Skin of body (tissue), 2 donors: ENCODE results near the gene NUP107. TPM values are rescaled to one million over a fixed set of nuclear protein-coding genes. Genes with fewer than 3 reads are reported as not detected.

Experiments used
- DNase-seq: peaks from one replicate; lab custom pipeline; 2025; lab: John Stamatoyannopoulos, UW
- total RNA-seq: library from RNA; depleted of rRNA; stranded (reverse); fragments of >200 nt; gene quantifications from one replicate; pipeline ENCODE4 v1.2.3, GENCODE V29; 2014

Gene NUP107
- total RNA-seq, 1 donor from 2014 or later, result 47.2 TPM

DNA sequence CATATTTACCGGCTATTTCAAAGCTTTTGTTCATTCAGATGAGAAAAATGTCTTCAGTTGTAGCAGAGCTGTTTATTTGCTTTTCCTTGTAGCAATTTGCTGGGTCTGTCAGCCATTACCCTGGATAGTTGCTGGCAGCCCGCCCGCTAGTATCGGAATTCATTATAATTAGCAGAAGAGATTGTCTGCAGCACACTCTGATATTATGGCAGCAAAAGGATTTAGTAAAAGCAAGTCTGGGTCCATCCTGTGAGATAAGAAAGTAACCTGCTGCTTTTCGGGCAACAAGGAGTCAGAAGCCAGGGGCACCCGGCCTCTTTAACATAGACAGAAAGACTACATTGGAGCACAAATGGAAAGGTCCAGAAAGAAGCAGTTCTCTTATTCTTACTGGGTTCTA lies 53.1 kb downstream of the NUP107 start:
- no peak for DNase-seq

DNA sequence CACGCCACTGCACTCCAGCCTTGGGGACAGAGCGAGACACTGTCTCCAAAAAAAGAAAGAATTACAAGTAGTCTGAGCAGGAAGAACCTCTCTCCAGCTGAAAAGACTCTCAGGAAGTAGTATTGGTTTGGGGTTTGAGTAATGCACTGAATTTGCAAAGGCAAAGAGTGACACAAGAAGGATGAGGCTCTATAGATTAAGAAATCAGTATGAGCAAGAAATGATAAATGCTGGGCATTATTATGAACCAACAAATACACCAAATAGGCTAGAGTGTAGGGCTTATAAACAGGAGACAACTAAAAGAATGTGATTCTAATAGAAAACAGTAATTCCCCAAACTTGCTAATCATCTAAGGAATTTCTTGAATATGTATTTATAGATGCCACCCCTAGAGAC lies 56.6 kb downstream of the NUP107 start:
- no peak for DNase-seq

DNA sequence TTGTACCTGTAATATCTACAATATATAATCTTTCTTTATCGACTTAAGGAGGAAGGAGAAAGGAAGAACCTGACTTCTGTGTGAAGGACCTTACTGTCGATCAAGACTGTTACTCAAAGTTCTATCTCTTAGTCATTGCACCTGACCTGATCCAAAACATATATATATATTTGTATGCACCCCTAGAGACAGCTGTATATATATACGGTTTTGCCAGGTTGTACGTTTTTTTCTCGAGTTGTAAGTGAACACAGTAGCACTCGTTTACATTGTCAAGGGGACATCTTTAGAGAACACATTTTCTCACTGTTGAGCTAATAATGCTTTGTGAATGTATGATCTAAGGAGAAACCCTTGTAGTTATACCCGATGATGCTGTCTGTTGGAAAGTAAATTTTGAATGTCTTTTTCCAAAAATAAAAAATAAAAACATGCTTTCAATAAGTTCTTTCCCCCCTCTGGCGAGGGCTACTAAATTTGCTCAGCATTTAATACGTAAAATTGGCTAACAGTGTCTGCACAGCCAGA lies 58.7 kb downstream of the NUP107 start:
- no peak for DNase-seq

DNA sequence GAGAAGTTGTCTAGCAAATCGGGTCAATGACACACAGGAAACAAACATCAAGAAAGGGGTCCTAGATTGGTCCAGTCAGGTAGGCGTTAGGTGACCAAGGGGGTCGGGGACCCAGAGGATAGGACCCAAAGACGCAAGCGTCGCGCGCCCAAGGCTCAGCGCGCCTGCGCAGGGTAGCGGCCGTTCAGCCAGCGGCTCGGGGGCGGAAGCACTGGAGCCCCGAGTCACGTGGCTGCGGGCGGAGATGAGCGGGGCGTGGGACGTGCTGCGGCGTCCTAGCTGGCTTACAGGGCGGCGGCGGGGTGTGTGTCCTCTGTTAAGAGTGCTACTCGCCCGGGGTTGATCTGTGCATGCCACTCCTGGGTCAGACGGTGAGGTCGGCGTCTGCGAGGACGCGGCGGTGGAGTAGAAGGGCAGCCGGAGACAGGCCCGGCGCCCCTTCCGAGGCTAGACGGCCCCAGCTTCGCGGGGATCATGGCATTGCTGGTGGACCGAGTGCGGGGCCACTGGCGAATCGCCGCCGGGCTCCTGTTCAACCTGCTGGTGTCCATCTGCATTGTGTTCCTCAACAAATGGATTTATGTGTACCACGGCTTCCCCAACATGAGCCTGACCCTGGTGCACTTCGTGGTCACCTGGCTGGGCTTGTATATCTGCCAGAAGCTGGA lies 59.3 kb downstream of the NUP107 start, which contains the start of gene SLC35E3:
Gene SLC35E3 (plus strand): TSS at position 273 of the 668 bp plus-strand sequence. CDS start 202 bp downstream, at position 475.
- peak; percentile 80 for DNase-seq

DNA sequence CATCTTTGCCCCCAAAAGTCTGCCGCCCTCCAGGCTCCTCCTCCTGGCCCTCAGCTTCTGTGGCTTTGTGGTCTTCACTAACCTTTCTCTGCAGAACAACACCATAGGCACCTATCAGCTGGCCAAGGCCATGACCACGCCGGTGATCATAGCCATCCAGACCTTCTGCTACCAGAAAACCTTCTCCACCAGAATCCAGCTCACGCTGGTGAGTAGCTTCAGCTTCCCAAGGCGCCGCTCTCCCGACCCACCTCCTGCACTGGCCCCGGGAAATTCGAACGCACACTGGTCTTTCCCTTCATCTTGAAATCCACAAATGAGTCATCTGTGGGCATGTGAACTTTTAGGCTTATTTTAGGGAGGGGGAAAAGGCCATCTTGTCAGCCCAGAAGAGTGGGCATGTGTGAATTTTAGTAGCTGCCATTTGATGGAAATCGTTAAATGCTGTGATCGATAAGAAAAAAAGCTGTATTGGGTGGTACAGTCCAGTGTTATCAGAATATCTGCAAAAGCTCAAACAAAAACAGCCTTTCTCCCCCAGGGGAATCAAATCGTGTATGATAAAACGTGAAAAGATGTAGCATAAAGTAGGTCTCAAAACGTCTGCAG lies 59.9 kb downstream of the NUP107 start:
- DNase-seq, result peak; percentile 28

DNA sequence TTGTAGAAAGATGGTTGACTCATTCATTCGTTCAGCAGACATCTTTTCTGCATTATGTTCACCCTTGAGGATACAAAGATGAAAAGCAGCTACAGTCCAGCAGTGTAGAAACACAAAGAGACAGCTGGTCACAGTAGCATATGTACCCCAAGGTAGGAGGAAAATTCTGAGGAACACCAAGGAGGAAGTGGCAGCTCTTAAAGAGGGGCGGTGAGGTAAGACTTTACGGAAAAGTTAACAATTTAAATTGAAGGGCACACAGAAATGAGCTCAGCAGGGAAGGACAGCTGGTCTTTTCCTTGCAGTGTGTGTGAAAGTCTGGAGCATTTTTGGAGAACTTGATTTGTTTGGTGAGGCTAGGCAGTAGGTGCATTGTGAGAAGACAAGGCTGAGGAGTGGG lies 62.7 kb downstream of the NUP107 start:
- DNase-seq, result no peak

DNA sequence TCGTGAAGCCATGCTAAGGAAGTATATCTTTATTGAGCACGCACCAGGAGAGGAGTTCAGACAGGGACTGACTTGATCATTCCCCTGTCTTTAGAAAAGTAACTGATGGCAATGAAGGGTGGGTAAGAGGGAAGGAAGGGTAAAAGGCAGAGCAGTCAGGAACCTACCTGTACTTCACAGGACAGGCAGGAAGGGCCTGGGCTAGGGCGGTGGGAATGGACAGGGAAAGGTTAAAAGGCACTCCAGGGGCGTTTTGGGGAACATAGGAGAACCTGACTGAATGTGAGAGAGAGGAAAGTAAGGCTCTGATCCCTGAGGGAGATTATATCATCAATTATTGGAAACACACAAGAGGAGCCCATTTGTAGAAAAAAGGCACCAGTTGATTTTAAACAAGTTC lies 63.1 kb downstream of the NUP107 start:
- DNase-seq, result no peak

DNA sequence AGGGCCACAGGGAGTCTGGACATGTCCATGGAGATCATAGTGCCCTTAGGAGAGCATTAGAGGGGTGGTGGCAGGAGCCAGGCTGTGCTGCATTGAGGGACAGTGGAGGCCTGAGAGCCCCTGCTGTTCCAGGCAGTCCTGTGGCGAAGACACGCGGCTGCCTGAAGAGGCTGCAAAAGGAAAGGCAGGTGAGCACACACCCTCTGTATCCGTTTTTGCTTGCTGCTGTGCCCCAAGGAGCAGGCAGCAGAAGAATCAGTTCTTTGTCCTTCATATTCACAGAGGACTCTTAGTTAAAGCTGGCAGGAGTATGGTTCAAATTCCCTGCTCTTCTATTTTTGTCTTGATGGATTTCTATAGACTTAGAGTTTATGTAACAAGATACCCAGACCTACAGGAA lies 63.7 kb downstream of the NUP107 start:
- no peak for DNase-seq

DNA sequence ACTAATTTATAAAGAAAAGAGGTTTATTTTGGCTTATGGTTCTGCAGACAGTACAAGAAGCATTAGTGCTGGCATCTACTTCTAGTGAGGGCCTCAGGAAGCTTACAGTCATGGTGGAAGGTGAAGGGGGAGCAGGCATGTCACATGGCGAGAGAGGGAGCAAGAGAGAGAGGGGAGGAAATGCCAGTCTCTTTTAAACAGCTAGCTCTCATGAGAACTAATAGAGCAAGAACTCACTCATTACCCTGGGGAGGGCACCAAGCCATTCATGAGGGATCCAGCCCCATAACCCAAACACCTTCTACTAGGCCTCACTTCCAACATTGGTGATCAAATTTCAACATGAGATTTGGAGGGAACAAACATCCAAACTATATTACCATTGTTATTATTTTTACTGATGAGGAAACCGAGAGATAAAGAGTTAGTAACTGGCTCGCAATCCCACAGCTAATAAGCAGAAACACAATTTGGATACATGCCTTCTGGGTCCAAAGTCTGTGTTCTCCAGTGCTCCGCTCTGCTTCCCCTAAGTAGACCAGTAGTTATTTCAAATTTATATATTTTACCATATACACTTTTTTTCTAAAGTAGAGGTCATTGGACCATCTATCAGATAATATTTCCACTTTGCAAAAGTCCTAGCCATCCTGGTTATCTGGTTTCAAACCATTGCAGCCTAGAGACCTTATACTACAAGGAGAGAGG lies 68.9 kb downstream of the NUP107 start:
- no peak for DNase-seq

DNA sequence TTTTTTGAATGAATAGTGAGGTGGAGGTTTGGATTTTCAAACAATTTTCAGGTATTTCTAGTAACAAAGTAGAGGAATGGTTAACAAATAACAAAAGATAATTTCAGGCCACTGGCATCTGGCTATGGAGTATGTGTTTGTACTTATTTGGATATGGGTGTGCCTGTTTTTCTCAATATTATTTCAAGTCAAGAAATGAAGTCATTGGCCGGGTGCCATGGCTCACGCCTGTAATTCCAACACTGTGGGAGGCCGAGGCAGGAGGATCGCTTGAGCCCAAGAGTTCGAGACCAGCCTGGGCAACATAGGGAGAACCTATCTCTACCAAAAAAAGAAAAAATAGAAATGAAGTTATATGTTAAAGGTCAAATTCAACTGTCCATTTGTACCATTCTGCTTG lies 73.1 kb downstream of the NUP107 start:
- no peak for DNase-seq

DNA sequence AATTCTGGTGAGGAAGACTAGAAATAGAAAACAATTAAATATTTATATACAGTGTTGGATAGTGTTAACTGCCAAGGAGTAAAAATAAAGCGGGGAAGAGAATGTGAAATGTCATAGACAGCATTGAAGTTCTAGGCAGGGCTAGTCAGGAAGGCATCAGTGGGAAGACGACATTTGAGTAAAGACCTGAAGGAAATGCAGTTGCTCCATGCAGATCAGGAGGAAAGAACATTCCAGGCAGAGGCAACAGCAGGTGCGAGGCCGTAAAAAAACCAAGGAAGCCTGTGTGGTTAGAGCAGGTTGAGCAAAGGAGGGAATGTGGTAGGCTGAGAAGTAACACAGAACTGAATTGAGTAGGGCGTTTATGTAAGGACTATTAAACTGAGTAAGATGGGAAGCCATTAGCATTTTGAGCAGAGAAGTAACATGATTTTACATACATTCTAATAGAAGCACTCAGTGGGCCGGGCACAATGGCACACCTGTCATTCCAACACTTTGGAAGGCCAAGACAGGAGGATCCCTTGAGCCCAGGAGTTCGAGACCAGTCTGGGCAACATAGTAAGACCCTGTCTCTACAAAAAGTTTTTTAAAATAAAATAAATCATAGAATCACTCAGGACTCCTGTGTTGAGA lies 74.1 kb downstream of the NUP107 start:
- DNase-seq, result no peak

DNA sequence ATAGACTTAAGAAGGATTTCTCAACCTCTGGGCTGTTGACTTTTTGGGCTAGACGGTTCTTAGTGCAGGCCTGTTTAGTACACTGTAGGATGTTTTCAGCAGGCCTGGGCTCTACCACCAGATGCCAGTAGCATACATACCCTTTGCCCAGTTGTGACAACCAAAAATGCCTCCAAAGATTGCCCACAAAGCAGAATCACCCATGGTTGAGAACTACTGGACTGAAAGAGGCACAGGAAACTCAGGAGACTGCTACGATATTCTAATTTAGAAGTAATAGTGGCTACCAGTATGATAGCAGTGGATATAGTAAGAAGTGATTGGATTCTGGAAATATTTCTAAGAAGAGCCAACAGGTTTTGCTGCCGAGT lies 74.6 kb downstream of the NUP107 start:
- no peak for DNase-seq

DNA sequence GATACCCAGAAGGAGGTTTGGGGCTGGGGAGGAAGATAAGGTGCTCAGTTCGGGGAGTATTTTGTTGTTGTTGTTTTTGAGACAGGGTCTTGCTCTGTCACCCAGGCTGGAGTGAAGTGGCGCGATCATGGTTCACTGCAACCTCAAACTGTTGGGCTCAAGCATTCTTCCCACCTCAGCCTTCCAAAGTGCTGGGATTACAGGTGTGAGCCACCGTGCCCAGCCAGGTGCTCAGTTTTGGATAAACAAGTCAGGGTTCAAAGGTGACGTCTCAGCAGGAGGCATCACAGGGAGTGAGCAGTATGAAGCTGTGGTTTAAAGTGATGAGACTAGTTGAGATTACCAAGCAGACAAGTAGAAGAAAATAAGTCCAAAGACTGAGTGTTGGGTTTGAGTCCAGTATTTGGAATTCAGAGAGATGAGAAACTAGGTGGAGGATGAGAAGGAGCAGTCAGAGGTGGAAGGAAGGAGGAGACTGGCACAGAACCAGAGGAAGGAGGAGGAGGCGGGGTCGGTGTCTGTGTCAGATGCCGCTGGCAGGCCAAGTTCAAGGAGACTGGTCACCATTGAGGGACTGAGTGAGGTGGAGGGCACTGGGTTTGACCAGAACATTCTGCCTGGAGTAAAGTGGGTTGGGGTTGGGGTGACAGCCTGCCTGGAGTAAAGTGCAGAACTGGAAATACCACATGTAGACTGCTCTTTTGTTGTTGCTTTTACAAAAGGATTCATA lies 75.3 kb downstream of the NUP107 start:
- no peak for DNase-seq

DNA sequence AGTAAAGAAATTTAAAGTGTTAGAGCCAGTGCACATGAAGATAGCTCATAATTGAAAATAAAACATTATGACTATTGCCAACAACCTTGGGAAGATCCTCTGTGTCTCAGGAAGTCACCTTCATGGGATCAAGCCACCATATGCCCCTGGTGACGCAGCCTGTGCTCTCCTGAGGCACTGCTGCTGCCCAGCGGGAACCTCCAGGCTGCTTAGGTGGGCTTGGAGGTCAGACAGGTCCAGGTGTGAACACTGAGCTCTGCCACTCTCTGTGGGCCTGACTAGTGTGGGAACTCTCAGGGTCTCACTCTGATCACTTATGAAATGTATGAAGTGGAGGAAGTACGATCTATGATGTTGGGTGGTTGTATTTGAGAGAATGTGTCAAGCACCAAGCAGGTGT lies 75.9 kb downstream of the NUP107 start:
- no peak for DNase-seq

DNA sequence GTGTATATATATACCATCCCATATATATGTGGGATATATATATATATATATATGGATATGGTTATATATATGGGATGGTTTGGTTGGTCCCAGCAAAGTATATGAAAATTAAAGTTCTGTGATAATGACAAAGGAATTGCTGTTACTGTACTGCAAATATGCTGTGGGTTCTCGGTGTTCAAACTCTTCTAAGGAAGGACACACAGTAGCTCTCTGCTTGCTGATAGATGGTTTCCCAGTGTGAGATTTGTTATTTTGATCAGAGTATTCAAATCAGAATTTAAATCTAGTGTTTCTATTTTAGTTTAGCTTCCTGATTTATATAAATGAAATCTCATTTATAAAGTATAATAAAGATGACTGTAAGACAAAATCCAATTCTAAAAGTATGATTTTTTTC lies 78.9 kb downstream of the NUP107 start:
- DNase-seq, result no peak

DNA sequence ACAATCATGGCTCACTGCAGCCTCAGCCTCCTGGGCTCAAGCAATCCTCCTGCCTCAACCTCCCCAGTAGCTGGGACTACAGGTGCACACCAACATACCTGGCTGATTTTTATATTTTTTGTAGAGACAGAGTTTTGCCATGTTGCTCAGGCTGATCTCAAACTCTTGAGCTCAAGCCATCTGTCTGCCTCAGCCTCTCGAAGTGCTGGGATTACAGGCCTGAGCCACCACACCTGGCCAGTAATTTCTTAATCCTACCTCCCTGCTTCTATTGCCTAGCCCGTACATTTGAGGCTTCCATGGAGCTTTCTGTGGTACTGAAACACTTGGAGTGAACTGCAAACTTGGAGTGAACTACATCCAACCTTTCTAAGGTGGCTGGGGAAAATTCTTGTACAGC lies 79.9 kb downstream of the NUP107 start:
- no peak for DNase-seq

DNA sequence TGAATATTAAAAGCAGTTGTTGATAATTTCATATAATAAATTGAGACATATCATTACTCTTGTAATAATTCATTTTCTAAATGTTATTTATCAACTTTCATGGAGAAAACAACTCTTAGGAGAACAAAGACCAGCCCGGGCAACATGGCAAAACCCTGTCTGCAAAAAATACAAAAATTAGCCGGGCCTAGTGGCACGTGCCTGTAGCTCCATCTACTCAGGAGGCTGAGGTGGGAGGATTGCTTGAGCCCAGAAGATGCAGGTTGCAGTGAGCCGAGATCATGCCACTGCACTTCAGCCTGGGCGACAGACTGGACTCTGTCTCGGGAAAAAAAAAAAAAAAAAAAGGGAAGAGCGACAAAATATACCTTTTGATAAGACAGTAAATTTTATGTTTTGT lies 80.4 kb downstream of the NUP107 start:
- no peak for DNase-seq

DNA sequence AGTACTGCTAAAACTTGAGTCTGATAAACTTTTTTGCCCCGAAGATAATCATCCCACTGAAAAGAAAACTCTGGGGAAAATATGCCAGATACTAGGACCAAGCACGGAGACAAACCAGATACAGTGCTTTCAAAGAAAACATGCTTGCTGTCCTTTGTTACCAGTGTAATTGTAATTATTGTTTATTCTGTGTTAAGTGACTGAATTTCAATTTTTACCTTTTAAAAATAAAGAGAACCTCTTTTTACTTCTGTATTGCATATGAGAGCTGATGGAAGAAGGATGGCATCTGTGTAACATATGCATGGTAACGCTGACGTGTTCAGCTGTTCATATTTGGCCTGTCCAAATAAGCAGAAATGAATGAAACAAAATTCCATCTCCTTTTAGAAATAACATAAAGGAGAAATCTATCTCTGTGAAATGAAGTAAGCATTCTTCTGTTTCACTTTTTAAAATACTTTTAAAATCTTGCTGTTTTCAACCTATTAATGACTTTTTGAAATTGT lies 81.7 kb downstream of the NUP107 start:
- peak; percentile 61 for DNase-seq

DNA sequence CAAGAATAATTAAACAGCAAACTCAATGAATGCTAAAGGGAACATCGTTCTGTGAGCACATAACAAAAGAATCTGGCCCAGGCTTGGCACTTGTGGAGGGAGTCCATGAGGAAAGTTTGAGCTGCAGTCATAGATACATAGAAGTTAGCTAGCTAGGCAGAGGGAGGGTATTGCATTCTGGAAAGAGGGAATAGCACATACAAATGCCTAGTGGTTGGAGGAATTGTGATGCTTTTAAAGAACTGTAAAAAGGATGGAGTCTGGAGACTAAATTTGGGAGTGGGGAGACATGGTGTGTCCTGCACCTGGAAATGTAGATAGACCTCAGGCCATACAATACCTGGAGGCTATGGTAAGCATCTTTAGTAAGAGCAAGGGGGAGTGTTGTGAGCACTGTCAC lies 83.2 kb downstream of the NUP107 start:
- no peak for DNase-seq

DNA sequence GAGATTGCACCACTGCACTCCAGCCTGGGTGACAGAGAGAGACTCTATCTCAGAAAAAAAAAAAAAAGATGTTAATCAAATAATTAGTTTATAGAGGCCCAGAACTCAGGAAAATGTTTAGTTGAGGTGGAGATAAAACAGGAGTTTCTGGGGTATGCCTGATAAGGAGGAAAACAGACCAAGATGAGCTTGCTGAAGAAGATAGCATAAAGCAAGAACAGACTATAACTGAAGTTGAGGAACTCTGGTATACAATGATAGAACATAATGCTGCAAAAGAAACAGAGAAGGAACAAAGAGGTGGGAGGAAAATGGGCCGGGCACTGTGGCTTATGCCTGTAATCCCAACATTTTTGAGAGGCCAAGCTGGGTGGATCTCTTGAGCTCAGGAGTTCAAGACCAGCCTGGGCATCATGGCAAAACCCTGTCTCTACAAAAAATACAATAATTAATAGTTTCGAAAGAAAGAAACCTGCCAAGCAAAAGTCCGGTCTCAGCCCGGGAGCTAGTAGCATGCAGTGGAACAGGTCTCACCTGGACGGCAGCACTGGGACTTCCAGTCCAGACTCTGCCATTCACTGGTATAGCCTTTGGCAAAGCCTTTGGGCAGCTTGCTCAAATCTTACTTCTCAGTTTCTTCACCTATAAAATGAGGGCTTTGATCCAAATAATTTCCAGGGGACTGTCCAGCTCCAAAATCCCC lies 84.6 kb downstream of the NUP107 start:
- no peak for DNase-seq

DNA sequence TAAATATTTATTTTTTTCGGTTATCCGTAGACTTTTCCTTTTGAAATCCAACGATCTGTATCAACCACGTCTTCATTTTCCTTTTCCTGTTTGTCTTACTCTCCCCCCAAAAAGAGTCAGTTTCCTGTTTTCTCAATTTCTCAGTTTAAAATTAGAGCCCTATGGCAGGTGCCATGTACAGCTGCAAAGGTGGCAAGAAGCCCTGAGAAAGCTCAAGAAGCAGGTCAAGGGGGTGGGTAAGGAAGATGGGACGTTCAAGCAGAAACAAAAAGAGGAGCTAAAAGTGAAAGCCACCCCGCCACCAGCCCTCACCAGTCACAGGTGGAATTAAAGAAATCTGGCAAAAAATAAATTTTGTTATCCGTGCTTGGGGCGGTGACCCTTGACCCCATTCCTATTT lies 85.9 kb downstream of the NUP107 start:
- no peak for DNase-seq
